GM18861 (cell line): ENCODE results near the gene GALNT2.

Source experiments
- ATAC-seq: cut with Tn5 transposase; IDR thresholded peaks from one replicate; pipeline ENCODE4 v1.9.1; 2021; ENCODE audit not compliant: unreplicated experiment

The GALNT2 gene

DNA sequence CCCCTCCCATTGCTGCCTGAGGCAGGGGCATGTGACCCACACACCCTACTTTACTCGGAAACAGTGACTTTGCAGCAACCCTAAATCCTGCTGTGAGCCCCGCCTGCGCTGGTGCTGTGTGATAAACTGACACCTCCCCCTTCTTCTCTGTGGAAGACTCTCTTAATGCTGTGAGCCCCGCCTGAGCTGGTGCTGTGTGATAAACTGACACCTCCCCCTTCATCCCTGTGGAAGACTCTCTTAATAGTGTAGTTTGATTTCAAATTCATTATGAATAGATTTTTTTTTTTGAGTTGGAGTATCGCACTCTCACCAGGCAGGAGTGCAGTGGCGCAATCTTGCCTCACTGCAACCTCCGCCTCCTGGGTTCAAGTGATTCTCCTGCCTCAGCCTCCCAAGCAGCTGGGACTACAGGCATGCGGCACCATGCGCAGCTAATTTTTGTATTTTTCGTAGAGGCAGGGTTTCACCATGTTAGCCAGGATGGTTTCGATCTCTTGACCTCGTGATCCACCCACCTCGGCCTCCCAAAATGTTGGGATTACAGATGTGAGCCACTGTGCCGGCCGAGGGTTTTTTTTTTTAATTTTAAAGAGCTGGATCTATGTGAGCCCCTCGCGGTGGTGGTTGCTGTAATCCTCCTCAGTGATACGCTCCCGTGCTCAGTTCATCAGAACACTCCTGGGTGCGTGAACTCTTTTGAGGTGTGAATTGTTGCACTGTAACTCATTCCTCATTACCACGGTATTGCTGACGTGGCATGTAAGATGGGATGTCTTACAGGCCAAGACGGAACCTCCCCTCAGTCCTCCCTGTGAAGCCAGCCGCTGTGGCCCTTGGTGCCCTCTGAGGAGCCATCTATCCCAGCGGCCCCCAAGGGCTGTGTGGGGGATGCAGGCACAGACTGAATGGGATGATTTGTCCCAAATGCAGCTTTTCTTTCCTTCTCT, 60.3 kb downstream of the GALNT2 start:
- peak; percentile 18 for ATAC-seq

GRCh38 chr1:230128569-230129285, 61.7 kb downstream of the GALNT2 start:
- no peak for ATAC-seq

- ATAC-seq: no peak
These were observed 62.3 kb downstream of the GALNT2 start for GRCh38 chr1:230129341-230129740.

GRCh38 chr1:230130172-230130944, 63.3 kb downstream of the GALNT2 start:
- no peak for ATAC-seq

- ATAC-seq: no peak
These were observed 64.4 kb downstream of the GALNT2 start for GRCh38 chr1:230131457-230131856.

DNA sequence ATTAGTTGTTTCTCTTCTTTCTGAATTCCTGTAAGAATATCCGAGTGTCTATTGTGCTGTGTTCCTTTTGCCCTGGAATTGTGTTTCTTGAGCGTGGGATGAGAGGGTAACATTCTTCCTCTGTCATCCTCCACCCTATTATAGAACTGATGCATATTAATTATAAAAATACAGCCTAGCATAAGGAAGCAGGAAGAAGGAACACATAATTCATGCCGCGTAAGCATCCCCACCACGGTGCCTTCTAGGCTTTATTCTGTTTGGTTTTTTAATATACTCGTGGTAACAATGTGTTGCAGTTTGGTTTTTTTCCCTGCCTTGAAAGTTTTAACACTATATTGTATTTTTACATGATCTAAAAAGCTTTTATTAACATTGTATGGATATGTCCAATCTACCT, 65.7 kb downstream of the GALNT2 start:
- no peak for ATAC-seq

GRCh38 chr1:230135726-230136125, 68.7 kb downstream of the GALNT2 start:
- ATAC-seq: no peak

GRCh38 chr1:230136453-230137336, 69.7 kb downstream of the GALNT2 start:
- ATAC-seq: no peak

DNA sequence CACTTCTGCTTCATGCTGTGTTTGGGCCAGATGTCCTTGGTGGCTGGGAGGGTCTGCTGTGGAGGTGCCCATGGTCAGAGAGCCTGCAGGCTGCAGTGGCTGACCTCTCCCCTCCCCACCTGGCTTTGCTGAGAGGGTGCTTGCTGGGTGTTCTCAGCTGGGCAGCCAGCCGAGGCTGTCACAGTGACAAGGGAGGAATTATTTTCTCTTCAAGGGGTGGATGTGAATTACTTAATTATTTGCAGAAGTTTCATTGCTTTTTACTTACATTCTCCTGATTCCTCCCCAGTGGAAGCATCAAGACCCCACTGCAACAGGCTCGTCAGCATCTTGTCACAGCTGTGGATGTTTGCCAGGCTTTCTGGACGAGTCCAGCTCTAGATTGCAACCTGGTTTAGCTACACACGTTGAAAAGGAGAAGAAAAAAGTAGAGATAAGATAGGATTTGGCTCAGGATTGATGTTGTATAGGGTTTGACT, 70.3 kb downstream of the GALNT2 start:
- no peak for ATAC-seq

GRCh38 chr1:230138561-230139239, 71.7 kb downstream of the GALNT2 start:
- ATAC-seq: no peak

GRCh38 chr1:230139315-230139714, 72.3 kb downstream of the GALNT2 start:
- ATAC-seq: no peak

- ATAC-seq: no peak
These were observed 72.7 kb downstream of the GALNT2 start for GRCh38 chr1:230139741-230140140.

DNA sequence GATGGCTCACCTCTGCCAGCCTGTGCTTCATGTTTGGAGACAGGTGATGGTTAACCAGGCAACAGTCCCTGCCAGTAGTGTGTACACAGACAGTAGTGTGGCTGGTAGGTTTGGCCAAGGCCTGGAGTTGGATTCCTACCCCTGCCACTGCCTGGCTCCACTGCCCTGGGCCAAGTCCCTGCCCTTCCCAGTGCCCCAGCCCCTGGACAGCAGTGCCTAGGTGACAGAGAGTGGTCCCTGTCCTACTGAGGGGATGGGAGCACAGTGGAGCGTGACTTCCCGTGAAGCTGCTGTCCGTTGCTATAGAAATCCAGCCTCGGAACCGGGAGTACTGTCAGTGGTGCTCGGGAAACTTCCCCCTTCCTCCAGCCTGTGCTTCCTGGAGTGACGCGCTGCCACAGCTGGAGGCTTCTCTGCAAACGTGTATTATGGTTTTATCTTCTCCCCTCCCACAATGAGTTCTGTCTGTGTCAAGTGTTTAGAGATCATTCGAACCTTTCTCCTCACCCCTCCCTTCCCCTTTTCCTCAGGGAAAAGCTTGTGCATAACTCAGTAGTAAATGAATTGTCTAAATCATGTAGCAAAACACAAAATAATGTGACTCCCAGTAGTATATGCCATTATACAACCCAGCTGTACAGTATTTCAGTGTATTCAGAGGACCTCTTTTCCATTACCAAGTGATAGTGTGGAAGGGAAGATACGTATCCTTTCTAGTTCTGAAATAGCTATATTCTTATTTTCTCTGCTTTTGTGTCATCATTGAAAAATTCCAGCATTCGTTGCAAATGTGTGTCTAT, 73.4 kb downstream of the GALNT2 start:
- no peak for ATAC-seq

DNA sequence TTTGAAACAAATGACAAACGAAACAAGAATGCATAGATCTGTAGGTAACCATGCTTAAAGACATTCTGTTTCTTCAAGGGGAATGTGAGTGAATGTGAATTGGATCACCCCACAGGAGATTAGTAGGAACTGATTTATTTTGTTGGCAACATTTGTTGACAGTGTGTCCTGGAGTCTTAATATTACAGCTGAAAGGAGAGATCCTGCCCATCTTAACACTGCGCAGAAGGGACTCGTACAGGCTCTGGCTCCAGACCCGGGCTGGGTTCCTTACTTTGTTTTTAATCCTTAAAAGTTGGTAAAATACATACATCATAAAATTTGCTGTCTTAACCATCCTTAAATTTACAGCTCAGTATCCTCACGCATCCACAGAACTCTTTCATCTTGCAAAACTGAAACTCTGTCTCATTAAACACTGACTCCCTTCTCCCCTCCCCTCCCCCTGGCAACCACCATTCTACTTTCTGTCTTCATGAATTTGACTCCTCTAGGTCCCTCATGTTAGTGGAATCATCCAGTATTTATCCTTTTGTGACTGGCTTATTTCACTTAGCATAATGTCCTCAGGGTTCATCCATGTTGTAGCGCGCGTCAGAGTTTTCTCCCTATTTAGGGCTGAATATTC, 74.1 kb downstream of the GALNT2 start:
- ATAC-seq: no peak

GRCh38 chr1:230141797-230142607, 75.0 kb downstream of the GALNT2 start:
- no peak for ATAC-seq

- no peak for ATAC-seq
These were observed 75.7 kb downstream of the GALNT2 start for GRCh38 chr1:230142608-230143210.

GRCh38 chr1:230143534-230143933, 76.5 kb downstream of the GALNT2 start:
- ATAC-seq: no peak
